Ovary (tissue), 9 donors: Measurements from ENCODE around the gene RALGPS2. TPM values are rescaled to one million over a fixed set of nuclear protein-coding genes. Genes with fewer than 3 reads are reported as not detected.

Experiments used
- DNase-seq, 5 donors: peaks; one replicate each; pipeline ENCODE4 v3.0.0-alpha.2; 2019 to 2020
- H3K27ac ChIP-seq, 2 donors: fragments of 200-600 bp; one replicate each; pipeline versions ENCODE4 v1.5.1 to v1.8.0; 2019 to 2022
- H3K27me3 ChIP-seq: fragments of 200-600 bp; one replicate; pipeline ENCODE4 v1.8.0; 2022
- H3K36me3 ChIP-seq: fragments of 200-600 bp; sonication (generic); one replicate; pipeline ENCODE4 v1.5.1; 2019
- H3K4me1 ChIP-seq: one replicate; pipeline ENCODE4 v1.8.1; 2013; ENCODE audit warnings: mild to moderate bottlenecking, moderate library complexity; ENCODE audit not compliant: insufficient read depth
- H3K4me3 ChIP-seq: fragments of 200-600 bp; sonication (generic); one replicate; pipeline ENCODE4 v1.5.1; 2017
- H3K9me3 ChIP-seq, 2 donors: fragments of 200-600 bp in 1 of 2; sonication (generic) in 1 of 2; one replicate each; pipeline versions ENCODE4 v1.5.1 to v1.8.1; 2013 to 2019; ENCODE audit warnings: mild to moderate bottlenecking in 1 of 2, moderate library complexity in 1 of 2
- EP300 ChIP-seq: sonication (generic); formaldehyde crosslinking; IDR thresholded peaks from one replicate; pipeline ENCODE4 v1.6.1; 2017; ENCODE audit warnings: antibody characterized with exemption
- POLR2A ChIP-seq: fragments of 450-650 bp; IDR thresholded peaks from one replicate; pipeline ENCODE4 v1.6.1; 2017; ENCODE audit warnings: antibody characterized with exemption, mild to moderate bottlenecking, moderate library complexity
- WGBS, 3 donors: extraction: QIAGEN DNeasy Blood & Tissue Kit in 1 of 3; methylation state at CpG; one replicate each; pipeline versions ENCODE4 v1.1.5 to v1.1.7; 2013 to 2017; 5-methylcytosine and 5-hydroxymethylcytosine counted together
- intact Hi-C, 4 donors: fragments of 100-400 bp; cut with DNase I; formaldehyde crosslinking; loops; one replicate each; pipeline versions ENCODE4 v1.11.0 to v1.15.1; 2022 to 2023
- polyA plus RNA-seq, 2 donors: library from polyadenylated mRNA; stranded (reverse); fragments of 200-250 nt in 1 of 2; fragments of 350-450 nt in 1 of 2; fragmentation: Illumina TruSeq in 1 of 2; extraction: RNeasy Lipid Tissue Mini Kit (QIAGEN cat#74804) in 1 of 2; gene quantifications; one replicate each; pipeline ENCODE4 v1.2.3, GENCODE V29; 2013 to 2014
- total RNA-seq, 7 donors: library from RNA; depleted of rRNA in 2 of 7; stranded (reverse); fragments of >200 nt in 2 of 7; fragmentation: NEBNext Ultra II Directional in 3 of 7; extraction: Animal tissue kit (Norgen Biotek cat#: 25700) in 3 of 7; gene quantifications; one replicate each; pipeline versions ENCODE4 v1.1.0 to v1.2.4, GENCODE V29; 2016 to 2023
- TF ChIP-seq, protein P1 (sequence below), 3 donors: fragments of 450-650 bp in 2 of 3; fragments of 200-600 bp in 1 of 3; IDR thresholded peaks; one replicate each; pipeline versions ENCODE4 v1.5.1 to v1.8.0; 2016 to 2022; ENCODE audit warnings: antibody characterized with exemption in 3 of 3, mild to moderate bottlenecking in 1 of 3
- donor health status: DM: no; HTN: no; CAD: no; lungs with moderate emphysema.
- donor health status: DM: no; HTN: no; CAD: no.
- donor health status: Bipolar disorder and iron deficiency.
- donor health status: DM: yes; HTN: yes; CAD: no.
- donor health status: DM: no; HTN: no; CAD: no.
- donor health status: DM: yes; HTN: yes; CAD: no.

Gene RALGPS2
- total and polyA plus RNA-seq, 9 donors: 6.4 to 43.4 (median 25.0) TPM

DNA sequence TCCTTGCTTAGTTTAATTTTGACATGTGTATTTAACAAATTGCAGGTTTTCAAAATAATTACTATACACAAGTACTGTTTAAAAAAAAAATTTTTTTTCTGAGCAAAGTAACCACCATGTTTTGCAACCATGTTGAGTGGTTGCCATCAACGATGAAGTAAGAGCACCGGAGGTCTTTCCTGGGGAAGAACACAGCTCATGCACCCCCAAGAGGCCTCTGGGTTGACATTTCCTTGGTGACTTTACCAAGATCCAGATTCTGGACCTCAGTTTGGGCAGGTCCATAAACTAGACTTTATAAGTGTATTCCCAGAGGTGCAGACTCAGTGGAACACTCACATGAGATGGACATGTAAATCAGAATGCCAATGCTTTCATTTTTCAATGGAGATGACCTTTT is 36.8 kb upstream of the RALGPS2 start:
- TF ChIP-seq, protein P1, sequence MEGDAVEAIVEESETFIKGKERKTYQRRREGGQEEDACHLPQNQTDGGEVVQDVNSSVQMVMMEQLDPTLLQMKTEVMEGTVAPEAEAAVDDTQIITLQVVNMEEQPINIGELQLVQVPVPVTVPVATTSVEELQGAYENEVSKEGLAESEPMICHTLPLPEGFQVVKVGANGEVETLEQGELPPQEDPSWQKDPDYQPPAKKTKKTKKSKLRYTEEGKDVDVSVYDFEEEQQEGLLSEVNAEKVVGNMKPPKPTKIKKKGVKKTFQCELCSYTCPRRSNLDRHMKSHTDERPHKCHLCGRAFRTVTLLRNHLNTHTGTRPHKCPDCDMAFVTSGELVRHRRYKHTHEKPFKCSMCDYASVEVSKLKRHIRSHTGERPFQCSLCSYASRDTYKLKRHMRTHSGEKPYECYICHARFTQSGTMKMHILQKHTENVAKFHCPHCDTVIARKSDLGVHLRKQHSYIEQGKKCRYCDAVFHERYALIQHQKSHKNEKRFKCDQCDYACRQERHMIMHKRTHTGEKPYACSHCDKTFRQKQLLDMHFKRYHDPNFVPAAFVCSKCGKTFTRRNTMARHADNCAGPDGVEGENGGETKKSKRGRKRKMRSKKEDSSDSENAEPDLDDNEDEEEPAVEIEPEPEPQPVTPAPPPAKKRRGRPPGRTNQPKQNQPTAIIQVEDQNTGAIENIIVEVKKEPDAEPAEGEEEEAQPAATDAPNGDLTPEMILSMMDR (IDR thresholded peaks at IDR 0.05): no peak
- TF ChIP-seq EP300 (no peak), POLR2A (no peak)
- peaks cover 7% of the 10 kb centered on the region for H3K4me1 ChIP-seq
- intact Hi-C loops: loop anchor here in 1 of 4 donors (10.0 kb wide), 1 partner anchor 797 kb away; no protein-coding TSS in a partner anchor
- H3K4me3 ChIP-seq: no peak overlapping the region
- peak in 1 of 5 donors; percentile 25 for DNase-seq
- H3K9me3 ChIP-seq: no peaks in the 10 kb centered on the region
- no peaks in the 10 kb centered on the region for H3K27me3 ChIP-seq
- H3K36me3 ChIP-seq: no peaks in the 10 kb centered on the region
- WGBS, 3 donors: 62 to 97% (median 82%) methylated on average over 2 of the region's 2 CpGs
- H3K27ac ChIP-seq: no peak overlapping the region

DNA sequence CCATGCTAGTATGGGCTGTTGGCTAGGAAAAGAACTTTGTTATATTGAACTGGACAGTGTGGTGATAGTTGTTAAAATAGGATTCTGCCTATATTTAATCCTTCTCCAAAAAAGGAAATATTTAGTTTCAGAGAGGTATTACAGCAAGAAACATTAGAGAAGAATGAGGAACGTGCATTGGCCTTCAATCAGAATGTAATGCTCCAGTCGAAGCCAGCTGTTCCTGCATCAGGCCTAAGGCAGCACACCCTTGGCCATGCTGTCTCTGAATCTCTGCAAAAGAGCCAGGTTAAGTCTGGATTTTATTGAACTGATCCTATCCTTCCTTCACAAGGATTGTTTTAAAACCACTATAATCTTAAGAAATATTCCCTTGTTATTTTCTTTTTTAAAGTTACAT is 35.3 kb upstream of the RALGPS2 start:
- DNase-seq: no peak
- Histone ChIP-seq H3K27me3 (no peaks in the 10 kb centered on the region), H3K4me3 (no peak overlapping the region), H3K36me3 (no peaks in the 10 kb centered on the region), H3K9me3 (no peaks in the 10 kb centered on the region), H3K27ac (no peak overlapping the region), H3K4me1 (no peaks in the 10 kb centered on the region)
- TF ChIP-seq, protein P1 (IDR thresholded peaks at IDR 0.05): no peak
- no peak for TF ChIP-seq POLR2A
- TF ChIP-seq EP300: no peak
- WGBS, 3 donors: 11 to 23% (median 17%) methylated on average over 2 of the region's 2 CpGs
- intact Hi-C loops: loop anchor here in 1 of 4 donors (10.0 kb wide), 1 partner anchor 795 kb away; no protein-coding TSS in a partner anchor

DNA sequence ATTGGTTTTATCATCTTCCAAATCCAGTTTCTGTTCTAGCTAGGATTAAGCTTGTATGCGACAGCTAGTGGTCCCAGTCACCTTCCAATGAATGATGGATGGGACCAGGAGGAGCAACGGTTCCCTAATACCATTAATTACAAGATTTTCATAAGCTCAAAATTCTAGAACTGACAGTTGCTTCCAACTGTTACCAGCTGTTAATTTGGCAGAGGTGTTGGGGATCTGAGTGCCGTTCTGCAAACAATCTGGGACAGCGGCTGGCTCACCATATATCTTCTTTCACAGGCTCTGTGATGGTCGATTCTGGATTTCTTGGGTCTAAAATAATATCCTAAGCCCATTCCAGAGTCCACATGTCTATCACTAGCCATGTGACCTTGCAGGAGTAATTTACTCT is 34.5 kb upstream of the RALGPS2 start:
- Histone ChIP-seq H3K9me3 (no peaks in the 10 kb centered on the region), H3K36me3 (no peaks in the 10 kb centered on the region), H3K27ac (no peak overlapping the region), H3K4me1 (no peaks in the 10 kb centered on the region), H3K4me3 (no peak overlapping the region), H3K27me3 (no peaks in the 10 kb centered on the region)
- intact Hi-C loops: no loop called here
- no peak for DNase-seq
- 29 to 34% (median 29%) methylated on average over 5 of the region's 5 CpGs for WGBS, 3 donors
- TF ChIP-seq EP300 (no peak), POLR2A (no peak)
- TF ChIP-seq, protein P1 (IDR thresholded peaks at IDR 0.05): no peak

DNA sequence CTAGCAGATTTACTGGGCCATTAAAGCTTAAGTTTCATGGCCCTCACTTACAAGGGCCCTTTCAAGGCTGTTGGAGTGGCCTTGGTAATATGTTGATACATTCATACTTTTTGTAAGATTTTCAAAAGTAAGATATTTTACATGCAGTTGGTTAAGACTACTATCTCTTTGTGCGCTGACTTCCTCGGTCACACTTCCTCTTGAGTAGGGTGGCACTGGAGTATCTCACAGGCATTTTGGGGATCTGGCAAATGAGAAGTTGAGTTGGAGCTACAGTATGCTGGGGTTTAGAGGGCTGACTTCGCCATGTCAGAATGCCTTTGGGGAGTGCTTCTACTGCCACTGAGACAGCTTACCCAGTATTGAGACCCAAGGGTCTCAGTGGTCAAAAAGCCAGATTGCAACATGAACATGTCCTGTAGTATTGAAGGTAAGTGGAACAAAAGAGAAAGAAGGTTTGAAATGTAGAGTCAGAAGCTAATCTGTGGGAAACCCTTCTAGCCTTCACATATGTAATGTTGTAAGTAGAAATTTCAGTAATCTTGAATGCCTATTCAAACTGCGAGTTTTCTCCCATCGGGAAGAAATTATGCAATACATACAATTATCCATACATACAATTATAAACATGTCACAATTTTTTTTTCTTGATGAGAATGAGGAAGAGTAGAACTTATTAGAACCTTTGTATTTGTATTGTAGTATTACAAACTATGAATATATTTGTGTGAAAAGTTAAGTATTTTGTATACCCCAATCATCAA is 32.3 kb upstream of the RALGPS2 start:
- no peaks in the 10 kb centered on the region for H3K36me3 ChIP-seq
- WGBS, 3 donors: 92 to 97% (median 96%) methylated on average over 5 of the region's 5 CpGs
- no peak overlapping the region for H3K4me3 ChIP-seq
- no peaks in the 10 kb centered on the region for H3K27me3 ChIP-seq
- H3K27ac ChIP-seq: no peak overlapping the region
- no peaks in the 10 kb centered on the region for H3K9me3 ChIP-seq
- intact Hi-C loops: no loop called here
- DNase-seq: no peak
- TF ChIP-seq POLR2A (no peak), EP300 (no peak)
- TF ChIP-seq, protein P1 (IDR thresholded peaks at IDR 0.05): no peak
- no peaks in the 10 kb centered on the region for H3K4me1 ChIP-seq
